Natural killer cell (primary cell): ENCODE data around the gene AVPR2. TPM values are rescaled to one million over a fixed set of nuclear protein-coding genes. Genes with fewer than 3 reads are reported as not detected.

Source experiments
- ATAC-seq, 3 donors: fragments of 150-1000 bp in 2 of 3; fragments of 200-7000 bp in 1 of 3; cut with Tn5 transposase; 1 replicate in 1 of 3; 2 replicates in 2 of 3; pipeline ENCODE4 v1.10.0; 2021; ENCODE audit warnings: mild to moderate bottlenecking in 2 of 3, moderate library complexity in 2 of 3
- DNase-seq, 2 donors: peaks; one replicate each; pipeline versions ENCODE4 v3.0.0 to v3.0.0-alpha.2; 2013 to 2021; ENCODE audit warnings: mixed read lengths in 1 of 2
- H3K27ac ChIP-seq: one replicate; pipeline ENCODE4 v1.5.1; 2013; ENCODE audit warnings: mild to moderate bottlenecking, low read length
- H3K27me3 ChIP-seq: one replicate; pipeline ENCODE4 v1.6.1; 2013; ENCODE audit warnings: low read length; ENCODE audit not compliant: control insufficient read depth, insufficient read depth
- H3K36me3 ChIP-seq: one replicate; pipeline ENCODE4 v1.6.1; 2013; ENCODE audit warnings: low read length; ENCODE audit not compliant: control insufficient read depth, insufficient read depth
- H3K4me1 ChIP-seq: one replicate; pipeline ENCODE4 v1.6.1; 2013; ENCODE audit warnings: low read length; ENCODE audit not compliant: control insufficient read depth, insufficient read depth
- H3K4me3 ChIP-seq: one replicate; pipeline ENCODE4 v1.5.1; 2013; ENCODE audit warnings: low read length
- H3K9me3 ChIP-seq: one replicate; pipeline ENCODE4 v1.6.1; 2013; ENCODE audit warnings: low read length; ENCODE audit not compliant: control insufficient read depth, insufficient read depth
- H3K27ac Mint-ChIP-seq, 2 donors: one replicate each; pipeline ENCODE4 v1.8.0; 2022; ENCODE audit warnings: mild to moderate bottlenecking in 2 of 2, mixed read lengths in 2 of 2, moderate library complexity in 1 of 2
- H3K27me3 Mint-ChIP-seq, 2 donors: one replicate each; pipeline ENCODE4 v1.8.0; 2022; ENCODE audit warnings: low read depth in 2 of 2, mixed read lengths in 2 of 2
- H3K36me3 Mint-ChIP-seq: one replicate; pipeline ENCODE4 v1.8.0; 2022; ENCODE audit warnings: mixed read lengths
- H3K4me1 Mint-ChIP-seq, 2 donors: one replicate each; pipeline ENCODE4 v1.8.0; 2022; ENCODE audit warnings: mixed read lengths in 2 of 2
- H3K4me3 Mint-ChIP-seq: one replicate; pipeline ENCODE4 v1.8.0; 2022; ENCODE audit warnings: mild to moderate bottlenecking, moderate library complexity, mixed read lengths
- H3K9me3 Mint-ChIP-seq, 2 donors: one replicate each; pipeline ENCODE4 v1.8.0; 2022; ENCODE audit warnings: mixed read lengths in 2 of 2
- WGBS: methylation state at CpG from one replicate; pipeline ENCODE4 v1.1.7; 2013; ENCODE audit warnings: missing lambda C conversion rate; ENCODE audit not compliant: insufficient coverage; 5-methylcytosine and 5-hydroxymethylcytosine counted together
- intact Hi-C: fragments of 100-400 bp; cut with micrococcal nuclease; formaldehyde crosslinking; loops from one replicate; pipeline ENCODE4 v1.14.2; 2022
- total RNA-seq, 4 donors: library from RNA; stranded (reverse); fragments of 120-200 nt in 1 of 4; gene quantifications; one replicate each; pipeline versions ENCODE4 v1.2.3 to v1.2.4, GENCODE V29; 2013 to 2022
- TF ChIP-seq, protein P1 (sequence below): fragments of 200-600 bp; IDR thresholded peaks from one replicate; pipeline ENCODE4 v1.8.0; 2022; ENCODE audit warnings: antibody characterized with exemption

AVPR2 gene
- total RNA-seq, 3 donors from 2014 or later (not counting 1 experiment from before 2014, with no cell fraction given): not detected

DNA sequence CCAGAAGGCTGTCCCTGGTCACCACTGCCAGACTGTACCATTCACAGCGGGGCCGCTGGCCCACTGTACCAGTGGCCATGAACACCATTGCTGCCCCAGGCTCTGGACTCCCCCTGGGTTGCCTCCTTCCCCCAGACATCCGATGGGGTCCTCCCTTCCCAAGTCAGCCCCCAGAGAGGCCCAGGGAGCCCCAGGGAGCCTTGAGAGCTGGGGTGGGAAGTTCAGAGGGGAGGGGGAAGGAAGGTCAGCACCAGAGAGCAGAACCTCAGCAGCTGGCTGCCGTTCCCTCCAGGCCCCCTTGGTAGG, 22.0 kb downstream of the AVPR2 start:
- no peaks in the 10 kb centered on the region for H3K27me3 Mint-ChIP-seq
- WGBS: 0% methylated on average over 2 of the region's 4 CpGs
- H3K36me3 Mint-ChIP-seq: no peaks in the 10 kb centered on the region
- TF ChIP-seq, protein P1, sequence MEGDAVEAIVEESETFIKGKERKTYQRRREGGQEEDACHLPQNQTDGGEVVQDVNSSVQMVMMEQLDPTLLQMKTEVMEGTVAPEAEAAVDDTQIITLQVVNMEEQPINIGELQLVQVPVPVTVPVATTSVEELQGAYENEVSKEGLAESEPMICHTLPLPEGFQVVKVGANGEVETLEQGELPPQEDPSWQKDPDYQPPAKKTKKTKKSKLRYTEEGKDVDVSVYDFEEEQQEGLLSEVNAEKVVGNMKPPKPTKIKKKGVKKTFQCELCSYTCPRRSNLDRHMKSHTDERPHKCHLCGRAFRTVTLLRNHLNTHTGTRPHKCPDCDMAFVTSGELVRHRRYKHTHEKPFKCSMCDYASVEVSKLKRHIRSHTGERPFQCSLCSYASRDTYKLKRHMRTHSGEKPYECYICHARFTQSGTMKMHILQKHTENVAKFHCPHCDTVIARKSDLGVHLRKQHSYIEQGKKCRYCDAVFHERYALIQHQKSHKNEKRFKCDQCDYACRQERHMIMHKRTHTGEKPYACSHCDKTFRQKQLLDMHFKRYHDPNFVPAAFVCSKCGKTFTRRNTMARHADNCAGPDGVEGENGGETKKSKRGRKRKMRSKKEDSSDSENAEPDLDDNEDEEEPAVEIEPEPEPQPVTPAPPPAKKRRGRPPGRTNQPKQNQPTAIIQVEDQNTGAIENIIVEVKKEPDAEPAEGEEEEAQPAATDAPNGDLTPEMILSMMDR: no peak
- H3K4me1 ChIP-seq: peaks cover 74% of the 10 kb centered on the region
- no peaks in the 10 kb centered on the region for H3K9me3 ChIP-seq
- DNase-seq: peak in 1 of 2 donors; percentile 29
- H3K9me3 Mint-ChIP-seq: no peaks in the 10 kb centered on the region
- no peaks in the 10 kb centered on the region for H3K27me3 ChIP-seq
- peak overlapping the region; percentile 100 for H3K27ac ChIP-seq
- ATAC-seq: peak in 2 of 3 donors; percentile 0 to 1
- H3K36me3 ChIP-seq: peaks cover 14% of the 10 kb centered on the region
- H3K4me1 Mint-ChIP-seq: peaks cover 38 to 58% of the 10 kb centered on the region in 2 donors
- H3K4me3 ChIP-seq: peak overlapping the region; percentile 85
- intact Hi-C loops: loop anchor here (2.0 to 10.0 kb wide), 3 partner anchors 20 to 168 kb away; partner anchors contain the start of gene MECP2
- H3K4me3 Mint-ChIP-seq: peak overlapping the region; percentile 85
- H3K27ac Mint-ChIP-seq: peak overlapping the region; percentile 91 to 96

DNA sequence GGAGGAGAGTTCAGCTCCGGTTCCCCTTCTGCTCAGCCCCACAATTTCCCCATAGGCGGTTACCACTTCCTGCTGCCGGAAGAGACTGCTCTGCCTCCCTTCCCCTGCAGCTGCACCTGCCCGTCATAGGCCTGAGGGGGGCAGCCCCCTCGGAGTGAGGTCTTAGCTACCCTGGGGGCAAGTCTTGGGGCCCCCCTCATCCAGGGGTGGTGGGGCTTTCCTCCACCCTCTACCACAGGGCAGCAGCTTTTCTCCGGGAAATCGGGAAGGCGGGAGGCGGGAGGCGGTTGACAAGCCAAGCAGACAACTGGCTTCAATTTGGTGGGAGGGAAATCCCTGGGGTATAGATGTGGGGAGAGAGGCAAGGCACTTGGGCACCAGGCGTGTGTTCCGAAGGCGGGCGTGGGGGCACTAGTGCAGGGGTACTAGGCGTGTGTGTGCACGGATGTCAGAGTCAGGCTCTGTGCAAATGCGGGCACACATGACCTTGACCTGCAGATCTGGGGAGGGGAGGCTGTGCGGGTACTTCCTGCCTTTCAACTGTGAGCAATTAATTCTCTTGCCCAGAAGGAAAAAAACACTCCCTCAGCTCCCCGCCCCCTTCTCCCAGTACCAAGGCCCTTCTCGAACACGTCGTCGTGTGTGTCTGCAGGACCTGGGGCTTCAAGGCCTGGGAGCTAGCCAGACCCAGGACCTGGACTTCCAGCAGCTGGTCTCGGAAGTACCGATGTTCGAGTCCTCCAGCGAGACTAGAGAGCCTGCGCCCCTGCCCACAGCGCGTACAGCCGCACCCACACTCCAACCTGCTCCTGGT, 22.6 kb downstream of the AVPR2 start:
- ATAC-seq (peak; percentile 39 to 69 (median 50)), DNase-seq (peak; percentile 58 to 89)
- H3K4me1 Mint-ChIP-seq: peaks cover 37 to 59% of the 10 kb centered on the region in 2 donors
- Histone ChIP-seq H3K4me3 (peak overlapping the region; percentile 85), H3K4me1 (peaks cover 69% of the 10 kb centered on the region), H3K9me3 (no peaks in the 10 kb centered on the region), H3K27me3 (no peaks in the 10 kb centered on the region), H3K27ac (peak overlapping the region; percentile 100), H3K36me3 (peaks cover 19% of the 10 kb centered on the region)
- H3K36me3 Mint-ChIP-seq: no peaks in the 10 kb centered on the region
- 0% methylated on average over 30 of the region's 31 CpGs for WGBS
- peak overlapping the region; percentile 85 for H3K4me3 Mint-ChIP-seq
- H3K9me3 Mint-ChIP-seq: no peaks in the 10 kb centered on the region
- H3K27me3 Mint-ChIP-seq: no peaks in the 10 kb centered on the region
- TF ChIP-seq, protein P1: no peak
- H3K27ac Mint-ChIP-seq: peak overlapping the region; percentile 91 to 96
- intact Hi-C loops: loop anchor here (2.0 to 10.0 kb wide), 3 partner anchors 20 to 168 kb away; partner anchors contain the start of gene MECP2

DNA sequence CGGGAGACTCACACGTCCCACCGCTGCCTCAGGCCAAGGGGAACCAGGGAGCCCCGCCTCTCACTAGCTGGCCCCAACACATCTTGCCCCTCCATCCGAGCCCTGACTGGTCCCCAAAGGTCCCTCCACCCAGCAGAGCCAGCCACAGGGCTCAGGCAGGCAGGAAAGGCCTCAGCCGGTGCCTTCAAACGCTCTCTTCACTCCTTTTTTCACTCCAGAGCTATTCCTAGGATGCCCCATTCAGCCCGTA, 23.1 kb downstream of the AVPR2 start:
- peaks cover 32 to 54% of the 10 kb centered on the region in 2 donors for H3K4me1 Mint-ChIP-seq
- Histone ChIP-seq H3K9me3 (no peaks in the 10 kb centered on the region), H3K4me3 (peak overlapping the region; percentile 85), H3K4me1 (peaks cover 63% of the 10 kb centered on the region), H3K27me3 (no peaks in the 10 kb centered on the region), H3K36me3 (peaks cover 22% of the 10 kb centered on the region), H3K27ac (peak overlapping the region; percentile 100)
- peak in 1 of 3 donors; percentile 0 for ATAC-seq
- WGBS: under 1% methylated on average over 8 of the region's 8 CpGs
- peak overlapping the region; percentile 85 for H3K4me3 Mint-ChIP-seq
- no peak for DNase-seq
- no peaks in the 10 kb centered on the region for H3K9me3 Mint-ChIP-seq
- H3K27ac Mint-ChIP-seq: peak overlapping the region; percentile 91 to 96
- no peaks in the 10 kb centered on the region for H3K27me3 Mint-ChIP-seq
- no peaks in the 10 kb centered on the region for H3K36me3 Mint-ChIP-seq
- intact Hi-C loops: loop anchor here (2.0 to 10.0 kb wide), 3 partner anchors 21 to 167 kb away; partner anchors contain the start of gene MECP2
- TF ChIP-seq, protein P1: no peak
